SK-N-SH treated with all-trans-retinoic acid at 6 μM for 48 hours (cell line): Measurements from ENCODE around the gene MAPK6.

Source experiments
- ATAC-seq: fragments of 200-7000 bp; cut with Tn5 transposase; 3 replicates; pipeline ENCODE4 v1.9.1; 2020; ENCODE audit warnings: mild to moderate bottlenecking, moderate library complexity
- ARNTL ChIP-seq: fragments of 450-650 bp; formaldehyde crosslinking; IDR thresholded peaks from 2 replicates; pipeline ENCODE4 v1.5.0; 2020; ENCODE audit warnings: low read depth, mild to moderate bottlenecking, moderate library complexity, borderline replicate concordance
- BACH2 ChIP-seq: fragments of 250-450 bp; sonication (Bioruptor Pico); IDR thresholded peaks from 2 replicates; pipeline ENCODE4 v1.9.0; 2021; ENCODE audit warnings: mild to moderate bottlenecking, borderline replicate concordance
- ESRRG ChIP-seq: fragments of 250-450 bp; sonication (Bioruptor Pico); IDR thresholded peaks from 2 replicates; pipeline ENCODE4 v1.6.1; 2021; ENCODE audit warnings: mild to moderate bottlenecking
- ISL1 ChIP-seq: fragments of 250-450 bp; sonication (Bioruptor Pico); IDR thresholded peaks from 2 replicates; pipeline ENCODE4 v2.1.2; 2022; ENCODE audit warnings: mild to moderate bottlenecking, moderate library complexity
- OSR1 ChIP-seq: fragments of 250-450 bp; sonication (Bioruptor Pico); IDR thresholded peaks from 2 replicates; pipeline ENCODE4 v1.8.0; 2022; ENCODE audit warnings: moderate library complexity, mild to moderate bottlenecking, inconsistent platforms
- PPARA ChIP-seq: fragments of 250-450 bp; sonication (Bioruptor Pico); IDR thresholded peaks from 2 replicates; pipeline ENCODE4 v1.5.0; 2020; ENCODE audit warnings: mild to moderate bottlenecking, borderline replicate concordance
- RARB ChIP-seq: fragments of 250-450 bp; sonication (Bioruptor Pico); IDR thresholded peaks from 2 replicates; pipeline ENCODE4 v1.8.0; 2021; ENCODE audit warnings: mild to moderate bottlenecking, moderate library complexity
- SNAI2 ChIP-seq: fragments of 250-450 bp; sonication (Bioruptor Pico); IDR thresholded peaks from 2 replicates; pipeline ENCODE4 v1.5.0; 2020; ENCODE audit warnings: mild to moderate bottlenecking, moderate library complexity
- TCF4 ChIP-seq: fragments of 250-450 bp; sonication (Bioruptor Pico); IDR thresholded peaks from 2 replicates; pipeline ENCODE4 v1.8.0; 2021; ENCODE audit warnings: mild to moderate bottlenecking, moderate library complexity, borderline replicate concordance
- TOX ChIP-seq: fragments of 250-450 bp; sonication (Bioruptor Pico); IDR thresholded peaks from 2 replicates; pipeline ENCODE4 v1.8.0; 2021; ENCODE audit warnings: mild to moderate bottlenecking, moderate library complexity, borderline replicate concordance
- ZC3H10 ChIP-seq: fragments of 250-450 bp; sonication (Bioruptor Pico); IDR thresholded peaks from 2 replicates; pipeline ENCODE4 v1.5.1; 2021; ENCODE audit warnings: mild to moderate bottlenecking, moderate library complexity
- ZFP3 ChIP-seq: fragments of 250-450 bp; sonication (Bioruptor Pico); IDR thresholded peaks from 2 replicates; pipeline ENCODE4 v1.5.0; 2020; ENCODE audit warnings: mild to moderate bottlenecking, moderate library complexity
- ZFP30 ChIP-seq: fragments of 450-650 bp; formaldehyde crosslinking; IDR thresholded peaks from 2 replicates; pipeline ENCODE4 v1.5.0; 2022; ENCODE audit warnings: mild to moderate bottlenecking, moderate library complexity
- ZNF565 ChIP-seq: fragments of 450-650 bp; formaldehyde crosslinking; conservative IDR thresholded peaks from 2 replicates; pipeline ENCODE4 v1.5.0; 2020; ENCODE audit warnings: low read depth, mild to moderate bottlenecking, moderate library complexity
- ZNF70 ChIP-seq: fragments of 450-650 bp; formaldehyde crosslinking; IDR thresholded peaks from 2 replicates; pipeline ENCODE4 v1.5.0; 2020; ENCODE audit warnings: mild to moderate bottlenecking, moderate library complexity
- TF ChIP-seq, protein P1 (sequence below): fragments of 250-450 bp; sonication (Bioruptor Pico); IDR thresholded peaks from 2 replicates; pipeline ENCODE4 v1.5.0; 2020; ENCODE audit warnings: mild to moderate bottlenecking, moderate library complexity
- TF ChIP-seq, protein P2 (sequence below): fragments of 250-450 bp; sonication (Bioruptor Pico); IDR thresholded peaks from 2 replicates; pipeline ENCODE4 v1.8.0; 2021; ENCODE audit warnings: low read depth, mild to moderate bottlenecking, moderate library complexity, borderline replicate concordance
- TF ChIP-seq, protein P3 (sequence below): fragments of 250-450 bp; sonication (Bioruptor Pico); IDR thresholded peaks from 2 replicates; pipeline ENCODE4 v1.5.1; 2021; ENCODE audit warnings: mild to moderate bottlenecking, moderate library complexity

MAPK6 gene

DNA sequence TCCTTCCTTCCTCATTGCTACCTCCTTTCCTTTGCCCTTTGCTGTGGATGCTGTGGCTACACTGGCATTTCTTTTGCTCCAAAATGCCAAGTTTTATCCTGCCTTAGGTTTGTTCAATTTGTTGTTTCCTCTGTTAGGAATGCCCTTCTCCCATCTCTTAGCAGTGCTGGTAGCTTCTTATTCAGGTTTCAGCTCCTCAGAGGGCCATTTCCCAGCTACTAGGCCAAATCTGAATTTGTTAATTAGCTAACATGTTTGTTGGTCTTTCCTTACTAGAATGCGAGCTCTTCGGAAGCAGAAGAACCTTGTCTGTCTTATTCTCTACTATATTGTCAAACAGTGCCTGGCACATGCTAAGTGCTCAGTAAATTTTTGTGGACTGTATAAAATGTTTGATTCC lies 11.0 kb downstream of the MAPK6 start:
- ATAC-seq, result no peak
- TF ChIP-seq OSR1 (CRISPR knock-in tag) (no peak), TCF4 (CRISPR knock-in tag) (no peak), ZFP3 (CRISPR knock-in tag) (no peak), ZFP30 (CRISPR knock-in tag) (no peak), TOX (CRISPR knock-in tag) (no peak), BACH2 (CRISPR knock-in tag) (no peak), SNAI2 (no peak), ARNTL (CRISPR knock-in tag) (no peak)
- TF ChIP-seq, protein P1, sequence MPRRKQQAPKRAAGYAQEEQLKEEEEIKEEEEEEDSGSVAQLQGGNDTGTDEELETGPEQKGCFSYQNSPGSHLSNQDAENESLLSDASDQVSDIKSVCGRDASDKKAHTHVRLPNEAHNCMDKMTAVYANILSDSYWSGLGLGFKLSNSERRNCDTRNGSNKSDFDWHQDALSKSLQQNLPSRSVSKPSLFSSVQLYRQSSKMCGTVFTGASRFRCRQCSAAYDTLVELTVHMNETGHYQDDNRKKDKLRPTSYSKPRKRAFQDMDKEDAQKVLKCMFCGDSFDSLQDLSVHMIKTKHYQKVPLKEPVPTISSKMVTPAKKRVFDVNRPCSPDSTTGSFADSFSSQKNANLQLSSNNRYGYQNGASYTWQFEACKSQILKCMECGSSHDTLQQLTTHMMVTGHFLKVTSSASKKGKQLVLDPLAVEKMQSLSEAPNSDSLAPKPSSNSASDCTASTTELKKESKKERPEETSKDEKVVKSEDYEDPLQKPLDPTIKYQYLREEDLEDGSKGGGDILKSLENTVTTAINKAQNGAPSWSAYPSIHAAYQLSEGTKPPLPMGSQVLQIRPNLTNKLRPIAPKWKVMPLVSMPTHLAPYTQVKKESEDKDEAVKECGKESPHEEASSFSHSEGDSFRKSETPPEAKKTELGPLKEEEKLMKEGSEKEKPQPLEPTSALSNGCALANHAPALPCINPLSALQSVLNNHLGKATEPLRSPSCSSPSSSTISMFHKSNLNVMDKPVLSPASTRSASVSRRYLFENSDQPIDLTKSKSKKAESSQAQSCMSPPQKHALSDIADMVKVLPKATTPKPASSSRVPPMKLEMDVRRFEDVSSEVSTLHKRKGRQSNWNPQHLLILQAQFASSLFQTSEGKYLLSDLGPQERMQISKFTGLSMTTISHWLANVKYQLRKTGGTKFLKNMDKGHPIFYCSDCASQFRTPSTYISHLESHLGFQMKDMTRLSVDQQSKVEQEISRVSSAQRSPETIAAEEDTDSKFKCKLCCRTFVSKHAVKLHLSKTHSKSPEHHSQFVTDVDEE (CRISPR knock-in tag), result no peak
- TF ChIP-seq, protein P2, sequence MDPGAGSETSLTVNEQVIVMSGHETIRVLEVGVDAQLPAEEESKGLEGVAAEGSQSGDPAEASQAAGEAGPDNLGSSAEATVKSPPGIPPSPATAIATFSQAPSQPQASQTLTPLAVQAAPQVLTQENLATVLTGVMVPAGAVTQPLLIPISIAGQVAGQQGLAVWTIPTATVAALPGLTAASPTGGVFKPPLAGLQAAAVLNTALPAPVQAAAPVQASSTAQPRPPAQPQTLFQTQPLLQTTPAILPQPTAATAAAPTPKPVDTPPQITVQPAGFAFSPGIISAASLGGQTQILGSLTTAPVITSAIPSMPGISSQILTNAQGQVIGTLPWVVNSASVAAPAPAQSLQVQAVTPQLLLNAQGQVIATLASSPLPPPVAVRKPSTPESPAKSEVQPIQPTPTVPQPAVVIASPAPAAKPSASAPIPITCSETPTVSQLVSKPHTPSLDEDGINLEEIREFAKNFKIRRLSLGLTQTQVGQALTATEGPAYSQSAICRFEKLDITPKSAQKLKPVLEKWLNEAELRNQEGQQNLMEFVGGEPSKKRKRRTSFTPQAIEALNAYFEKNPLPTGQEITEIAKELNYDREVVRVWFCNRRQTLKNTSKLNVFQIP, result no peak

DNA sequence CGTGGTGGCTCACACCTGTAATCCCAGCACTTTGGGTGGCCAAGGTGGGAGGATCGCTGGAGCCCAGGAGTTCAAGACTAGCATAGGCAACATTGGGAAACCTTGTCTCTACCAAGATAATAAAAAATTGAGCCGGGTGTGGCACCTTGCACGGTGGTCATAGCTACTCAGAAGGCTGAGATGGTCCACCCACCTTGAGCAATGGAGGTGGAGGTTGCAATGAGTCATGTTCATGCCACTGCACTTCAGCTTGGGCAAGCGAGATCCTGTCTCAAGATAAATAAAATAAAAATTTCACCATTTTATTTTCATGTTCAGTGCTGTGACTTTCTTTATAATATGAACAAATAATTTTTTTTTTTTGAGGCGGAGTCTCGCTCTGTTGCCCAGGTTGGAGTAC lies 12.5 kb downstream of the MAPK6 start:
- ATAC-seq, result no peak
- TF ChIP-seq ZC3H10 (no peak), ISL1 (CRISPR knock-in tag) (no peak), PPARA (CRISPR knock-in tag) (no peak), TOX (CRISPR knock-in tag) (no peak), ZNF70 (CRISPR knock-in tag) (no peak), OSR1 (CRISPR knock-in tag) (no peak)
- TF ChIP-seq, protein P3, sequence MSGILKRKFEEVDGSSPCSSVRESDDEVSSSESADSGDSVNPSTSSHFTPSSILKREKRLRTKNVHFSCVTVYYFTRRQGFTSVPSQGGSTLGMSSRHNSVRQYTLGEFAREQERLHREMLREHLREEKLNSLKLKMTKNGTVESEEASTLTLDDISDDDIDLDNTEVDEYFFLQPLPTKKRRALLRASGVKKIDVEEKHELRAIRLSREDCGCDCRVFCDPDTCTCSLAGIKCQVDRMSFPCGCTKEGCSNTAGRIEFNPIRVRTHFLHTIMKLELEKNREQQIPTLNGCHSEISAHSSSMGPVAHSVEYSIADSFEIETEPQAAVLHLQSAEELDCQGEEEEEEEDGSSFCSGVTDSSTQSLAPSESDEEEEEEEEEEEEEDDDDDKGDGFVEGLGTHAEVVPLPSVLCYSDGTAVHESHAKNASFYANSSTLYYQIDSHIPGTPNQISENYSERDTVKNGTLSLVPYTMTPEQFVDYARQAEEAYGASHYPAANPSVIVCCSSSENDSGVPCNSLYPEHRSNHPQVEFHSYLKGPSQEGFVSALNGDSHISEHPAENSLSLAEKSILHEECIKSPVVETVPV, result no peak
- TF ChIP-seq, protein P2, result no peak

DNA sequence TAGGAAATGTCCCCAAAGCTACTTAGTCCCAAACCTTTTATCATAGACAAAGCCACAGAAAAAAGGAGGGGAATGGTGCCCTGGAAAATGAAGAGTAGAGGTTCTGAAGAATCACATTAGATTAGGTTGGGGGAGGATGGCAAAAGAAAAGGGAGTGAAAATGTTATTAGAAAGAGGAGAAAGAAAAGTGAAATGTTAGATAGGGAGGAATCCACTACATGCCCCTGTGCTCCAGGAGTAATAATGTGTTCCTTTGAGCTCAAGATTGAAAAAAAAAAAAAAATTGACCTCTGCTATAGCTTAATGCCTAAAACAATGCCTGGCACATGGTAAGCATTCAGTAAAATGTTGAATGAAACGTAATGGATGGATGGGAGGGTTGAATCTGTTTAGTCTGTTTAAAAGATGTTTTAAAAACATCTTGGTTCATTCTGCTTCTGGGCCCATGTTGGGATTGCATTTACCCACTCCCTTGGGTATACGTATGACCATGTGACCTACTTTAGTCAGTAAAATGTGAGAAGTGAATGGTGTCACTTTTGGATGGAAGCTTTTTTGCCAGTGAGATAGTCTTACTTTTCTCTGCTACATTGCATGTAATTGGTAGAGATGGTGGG lies 19.0 kb downstream of the MAPK6 start:
- no peak for TF ChIP-seq ZFP30 (CRISPR knock-in tag)
- ATAC-seq, result no peak

DNA sequence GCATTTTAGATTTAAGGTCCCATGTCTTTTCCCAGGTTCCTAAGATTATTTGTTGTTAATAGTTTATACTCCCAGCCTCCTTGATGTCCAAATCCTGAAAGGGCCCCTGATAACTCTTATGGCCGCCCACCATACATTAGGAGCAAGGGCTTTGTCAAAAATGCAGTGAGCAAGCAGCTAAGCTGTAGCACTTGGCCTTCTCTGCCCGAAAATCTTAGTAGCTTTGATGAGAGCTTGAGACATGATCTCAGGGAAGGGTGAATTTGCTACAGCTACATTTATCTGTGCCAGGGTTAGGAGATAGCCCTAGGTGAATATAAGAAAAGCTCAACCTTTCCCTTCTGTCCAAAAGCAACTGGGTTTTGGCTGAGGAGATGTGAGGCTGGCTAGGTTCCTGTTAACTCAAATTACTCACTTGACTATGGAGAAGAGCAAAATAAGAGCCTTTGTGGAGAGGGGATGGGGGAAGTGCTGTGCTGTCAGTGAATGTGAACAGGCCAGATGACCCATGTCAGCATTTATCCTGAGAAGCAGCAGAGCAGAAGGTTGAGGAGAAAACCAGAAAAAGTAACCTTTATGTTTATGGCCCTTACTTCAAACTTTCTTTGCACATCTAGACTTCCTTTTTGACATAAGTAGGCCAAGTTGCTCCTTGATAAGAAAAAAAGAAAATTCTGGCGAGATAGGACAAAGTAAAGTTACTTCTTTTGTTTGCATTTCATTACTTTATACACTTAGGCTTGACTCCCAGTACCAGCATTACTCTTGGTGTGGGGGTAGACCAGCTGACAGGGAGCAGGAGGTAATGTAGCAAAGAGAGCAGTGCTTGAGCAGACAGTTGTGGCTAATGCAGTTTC lies 21.1 kb downstream of the MAPK6 start:
- ATAC-seq, result peak; percentile 72
- TF ChIP-seq RARB (CRISPR knock-in tag) (no peak), PPARA (CRISPR knock-in tag) (no peak), ESRRG (CRISPR knock-in tag) (no peak), ZNF565 (CRISPR knock-in tag) (no peak), TOX (CRISPR knock-in tag) (no peak), TCF4 (CRISPR knock-in tag) (no peak), ZNF70 (CRISPR knock-in tag) (no peak), SNAI2 (no peak), ZC3H10 (no peak), ZFP3 (CRISPR knock-in tag) (no peak), OSR1 (CRISPR knock-in tag) (no peak), BACH2 (CRISPR knock-in tag) (no peak), ISL1 (CRISPR knock-in tag) (no peak)
- TF ChIP-seq, protein P2, result no peak
- TF ChIP-seq, protein P3, result no peak
- TF ChIP-seq, protein P1 (CRISPR knock-in tag), result no peak
